ENCODE data around the gene KRT6B.
"Not testable (repeated sequence)": the region's sequence is repeated elsewhere in the genome, so short reads cannot be mapped to it uniquely, and the experiment has no call there.

KRT6B gene

DNA sequence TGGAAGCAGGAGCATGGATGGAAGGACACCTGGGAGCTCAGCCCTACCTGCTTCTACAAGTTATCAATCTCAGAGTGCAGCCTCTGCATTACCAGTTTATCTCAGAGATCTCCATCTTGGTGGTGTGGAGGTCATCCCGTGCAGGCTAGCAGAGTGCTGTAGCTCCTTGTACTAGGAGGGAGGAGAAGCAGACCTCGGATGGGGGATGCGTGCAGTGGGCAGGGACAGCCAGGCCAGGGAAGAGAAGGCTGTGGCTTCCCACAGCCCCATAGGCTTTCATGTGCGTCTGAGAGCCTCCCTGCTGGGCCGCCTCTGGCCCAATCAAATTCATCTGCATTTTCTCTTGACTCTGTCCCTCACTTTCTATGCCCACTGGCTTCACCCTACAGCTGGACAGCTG is 37.0 kb downstream of the KRT6B start:
- in situ Hi-C loops (cut with MboI; ENCODE audit: low sequenced_read_pairs) = no loop called here

DNA sequence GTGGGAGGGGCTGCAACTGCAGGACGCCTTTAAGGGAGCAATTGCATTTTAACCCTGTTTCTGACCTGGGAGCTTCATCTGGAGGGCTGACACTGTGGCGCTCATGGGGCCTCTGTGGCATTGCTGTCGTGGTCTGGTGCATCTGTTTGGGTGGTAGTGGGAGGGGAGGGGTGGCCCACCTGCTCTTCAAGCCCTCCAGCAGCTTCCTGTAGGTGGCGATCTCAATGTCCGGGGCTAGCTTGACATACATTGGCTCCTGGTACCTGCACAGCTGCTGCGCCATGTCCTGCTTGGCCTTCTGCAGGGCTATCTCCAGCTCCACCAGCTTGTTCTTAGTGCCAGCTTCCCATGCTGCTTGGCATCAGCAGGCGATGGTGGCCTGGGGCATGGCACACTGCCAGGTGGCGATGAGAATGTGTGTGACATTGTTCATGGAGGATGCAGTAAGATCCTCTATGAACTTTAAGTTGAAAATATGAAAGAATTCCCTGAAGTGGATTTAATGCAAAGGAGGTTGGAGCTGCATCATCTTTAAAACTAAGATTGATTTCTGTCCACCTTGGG is 38.1 kb downstream of the KRT6B start:
- in situ Hi-C loops (cut with MboI; ENCODE audit: low sequenced_read_pairs) = no loop called here

DNA sequence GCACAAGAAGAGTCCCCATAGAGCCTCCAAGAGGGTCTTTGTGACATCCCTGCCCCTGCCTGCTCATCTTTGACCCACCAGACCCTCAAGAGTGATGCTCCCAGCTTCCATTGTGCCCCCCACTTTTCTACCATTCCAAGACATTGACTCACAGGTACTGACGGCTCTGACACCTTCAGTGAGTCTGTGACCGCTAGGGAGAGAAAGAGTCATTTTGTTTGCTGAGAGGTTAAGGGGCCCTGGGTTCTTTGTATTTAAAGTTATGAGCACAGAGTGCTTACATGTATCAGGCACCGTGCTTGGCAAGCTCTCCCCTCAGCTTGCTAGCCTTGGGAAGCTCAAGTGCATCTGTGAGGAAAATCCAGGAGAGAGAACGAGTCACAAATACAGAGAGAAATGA is 38.7 kb downstream of the KRT6B start:
- in situ Hi-C loops (cut with MboI; ENCODE audit: low sequenced_read_pairs) = no loop called here

DNA sequence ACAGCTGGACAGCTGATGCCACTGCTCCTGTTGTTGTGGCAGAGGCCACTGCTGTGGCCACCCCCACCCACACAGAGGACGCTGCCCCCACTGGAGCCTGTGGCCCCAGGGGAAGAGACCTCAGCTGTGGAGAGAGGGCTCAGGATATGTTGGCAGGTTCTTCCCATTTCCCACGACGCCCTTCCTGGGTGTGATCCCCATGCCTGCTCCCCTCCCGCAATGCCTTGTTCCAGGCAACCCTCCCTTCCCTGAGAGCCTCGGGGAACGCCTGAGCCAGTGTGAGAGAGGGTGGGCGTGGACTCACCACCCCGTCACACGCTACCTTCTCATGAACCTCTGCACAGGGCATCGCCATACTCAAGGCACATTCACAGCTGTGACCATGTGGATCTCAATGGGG is 40.1 kb downstream of the KRT6B start:
- in situ Hi-C loops (cut with MboI; ENCODE audit: low sequenced_read_pairs) = no loop called here

DNA sequence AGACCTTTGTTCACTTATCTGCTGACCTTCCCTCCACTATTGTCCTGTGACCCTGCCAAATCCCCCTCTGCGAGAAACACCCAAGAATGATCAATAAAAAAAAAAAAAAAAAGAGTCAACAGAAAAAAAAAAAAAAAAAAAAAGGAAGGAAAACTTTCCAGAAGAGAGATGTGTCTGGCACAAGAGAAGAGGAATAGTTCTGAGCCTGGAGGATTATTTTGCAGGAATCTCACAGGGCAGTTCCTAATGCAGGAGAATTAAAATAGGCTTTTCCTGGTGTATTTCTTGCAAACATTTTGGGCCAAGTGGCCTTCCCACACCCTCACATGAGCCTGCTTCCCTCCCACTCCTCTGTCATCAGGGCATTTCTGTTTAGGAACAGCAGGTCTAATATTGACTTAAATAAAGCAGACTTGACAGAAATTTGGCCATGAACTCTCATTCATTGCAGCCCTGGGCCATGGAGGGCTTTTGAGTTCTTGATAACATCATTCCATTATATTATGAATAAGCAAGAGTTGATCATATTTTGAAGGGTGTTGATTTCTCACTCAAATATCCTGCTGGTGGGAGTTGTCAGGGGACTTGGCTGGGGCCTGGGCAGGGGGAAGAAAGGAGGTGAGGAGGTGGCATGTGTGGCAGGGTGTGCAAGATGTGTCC is 41.2 kb downstream of the KRT6B start:
- in situ Hi-C loops (cut with MboI; ENCODE audit: low sequenced_read_pairs) = not testable (repeated sequence)

DNA sequence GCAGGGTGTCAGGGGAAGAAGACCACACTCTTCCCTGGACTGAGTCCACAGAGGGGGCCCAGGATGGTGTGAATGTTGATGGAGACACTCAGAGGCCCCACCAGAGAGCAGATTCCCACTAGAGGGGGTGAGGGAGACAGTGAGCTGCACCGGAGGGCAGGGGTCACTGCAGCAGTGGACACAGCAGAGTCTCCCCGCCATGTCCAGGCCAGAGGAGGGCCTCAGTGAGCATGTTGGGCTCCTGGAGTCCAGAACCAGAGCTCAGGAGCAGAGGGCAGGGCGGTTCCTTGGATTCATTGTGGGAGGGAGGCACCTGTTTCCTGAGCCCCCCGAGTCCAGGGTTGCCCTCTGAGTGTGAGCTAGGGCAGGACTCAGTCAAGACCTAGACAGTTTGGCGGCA is 44.0 kb downstream of the KRT6B start:
- in situ Hi-C loops (cut with MboI; ENCODE audit: low sequenced_read_pairs) = no loop called here

DNA sequence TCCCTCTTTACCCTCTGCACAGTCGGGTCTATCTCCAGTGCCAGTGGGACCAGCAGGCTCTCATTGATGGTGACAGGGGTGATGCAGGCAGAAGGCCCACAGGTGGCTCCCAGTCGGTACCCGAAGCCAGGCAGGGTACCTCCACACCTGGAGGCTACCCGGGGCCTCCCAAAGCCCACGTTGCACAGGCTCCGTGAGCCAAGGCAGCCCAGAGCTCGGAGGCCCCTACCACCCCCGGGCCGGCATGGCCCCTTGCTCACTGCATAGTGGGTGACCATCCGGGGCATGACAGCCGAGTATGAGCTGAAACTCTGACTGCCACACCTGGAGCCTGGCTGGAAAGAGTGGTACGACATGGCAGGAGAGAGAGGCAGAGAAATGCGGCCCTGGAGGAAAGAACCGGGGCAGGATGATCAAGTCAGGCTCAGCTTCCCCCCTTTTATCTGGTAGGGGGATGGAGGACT is 46.0 kb downstream of the KRT6B start, which contains the start of gene KRT82:
Gene KRT82, minus strand, starts transcription at position 414 of the 464 bp plus-strand sequence. Its CDS starts 58 bp downstream, at position 356.
- in situ Hi-C loops (cut with MboI; ENCODE audit: low sequenced_read_pairs) = no loop called here

DNA sequence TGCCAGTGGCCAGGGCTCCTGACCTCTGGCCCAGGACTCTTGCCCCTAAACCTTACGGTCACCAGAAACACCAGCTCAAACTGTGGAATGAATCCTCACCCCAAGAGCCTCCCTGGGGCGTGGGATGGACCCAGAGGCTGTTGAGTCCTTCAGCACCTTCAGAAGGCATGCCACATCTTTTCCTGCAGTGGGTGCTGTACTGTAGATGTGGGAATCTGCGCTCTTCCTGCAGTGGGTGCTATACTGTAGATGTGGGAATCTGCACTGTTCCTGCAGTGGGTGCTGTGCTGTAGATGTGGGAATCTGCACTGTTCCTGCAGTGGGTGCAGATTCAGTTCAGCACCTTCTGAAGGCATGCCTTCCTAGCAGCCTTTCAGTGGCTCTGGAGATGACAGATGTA is 47.0 kb downstream of the KRT6B start:
- in situ Hi-C loops (cut with MboI; ENCODE audit: low sequenced_read_pairs) = no loop called here

DNA sequence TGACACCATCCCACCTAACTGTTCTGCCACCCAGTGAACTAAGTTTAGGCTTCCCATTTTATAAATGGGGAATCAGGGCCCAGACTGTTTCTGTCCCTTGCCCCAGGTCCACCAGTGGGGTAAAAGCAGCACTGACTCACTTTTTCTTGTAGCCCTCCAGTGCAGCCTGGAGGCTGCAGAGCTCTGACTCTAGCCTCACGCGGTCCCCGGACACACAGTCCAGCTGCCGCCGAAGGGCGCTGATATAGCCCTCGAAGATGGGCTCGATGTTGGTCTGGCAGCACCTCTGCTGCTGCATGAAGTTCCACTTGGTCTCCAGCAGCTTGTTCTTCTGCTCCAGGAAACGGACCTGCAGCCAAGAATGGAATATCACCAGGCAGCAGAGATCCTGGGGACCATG is 48.4 kb downstream of the KRT6B start:
- in situ Hi-C loops (cut with MboI; ENCODE audit: low sequenced_read_pairs) = no loop called here

DNA sequence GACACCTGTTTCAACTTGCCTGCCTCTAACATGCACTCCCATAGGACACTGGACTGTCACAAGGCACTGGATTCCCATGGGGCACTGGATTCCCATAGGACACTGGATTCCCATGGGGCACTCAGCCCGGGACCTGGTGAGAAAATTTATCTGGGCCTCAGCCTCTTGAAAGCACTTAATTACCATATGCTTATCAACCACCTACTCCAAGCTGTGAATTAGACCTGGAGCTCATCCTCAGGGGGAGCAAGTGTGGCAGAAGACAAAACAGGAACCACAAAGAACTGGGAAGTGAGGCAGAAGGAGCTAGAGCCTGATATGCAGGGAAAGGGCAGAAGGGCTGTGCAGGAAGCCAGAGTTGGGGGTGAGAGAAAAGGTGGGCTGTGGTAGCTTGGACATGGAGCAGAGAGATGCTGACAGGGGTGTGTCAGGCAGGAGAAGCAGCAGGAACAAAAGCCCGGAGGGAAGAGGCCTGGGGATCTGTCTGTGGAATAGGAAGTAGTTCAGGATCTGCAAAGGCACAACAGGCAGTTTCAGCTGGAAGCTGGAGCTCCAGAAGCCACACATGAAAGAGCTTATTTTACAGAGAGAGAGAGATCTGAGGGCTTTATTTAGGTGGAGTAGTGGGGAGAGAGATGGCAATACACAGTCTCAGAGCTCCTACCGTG is 48.9 kb downstream of the KRT6B start:
- in situ Hi-C loops (cut with MboI; ENCODE audit: low sequenced_read_pairs) = no loop called here

DNA sequence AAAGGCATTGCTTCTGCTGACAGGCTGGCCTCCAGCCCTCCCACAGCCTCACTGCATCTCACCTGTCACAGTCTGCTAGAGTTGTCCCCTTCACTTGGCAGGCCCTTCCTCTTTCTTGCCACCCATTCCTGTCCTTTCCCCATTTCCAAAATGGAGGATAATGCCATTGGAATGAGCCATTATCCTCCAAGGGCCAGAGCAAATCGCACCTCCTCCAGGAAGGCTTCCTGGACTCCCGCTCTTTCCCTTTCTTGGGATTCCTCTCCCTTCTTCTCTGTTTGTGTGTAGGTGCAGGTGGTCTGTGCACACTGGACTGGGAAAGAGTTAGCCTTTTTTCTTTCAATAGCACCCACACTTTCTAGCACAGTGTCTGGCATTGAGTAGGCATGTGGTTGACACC is 49.6 kb downstream of the KRT6B start:
- in situ Hi-C loops (cut with MboI; ENCODE audit: low sequenced_read_pairs) = no loop called here

DNA sequence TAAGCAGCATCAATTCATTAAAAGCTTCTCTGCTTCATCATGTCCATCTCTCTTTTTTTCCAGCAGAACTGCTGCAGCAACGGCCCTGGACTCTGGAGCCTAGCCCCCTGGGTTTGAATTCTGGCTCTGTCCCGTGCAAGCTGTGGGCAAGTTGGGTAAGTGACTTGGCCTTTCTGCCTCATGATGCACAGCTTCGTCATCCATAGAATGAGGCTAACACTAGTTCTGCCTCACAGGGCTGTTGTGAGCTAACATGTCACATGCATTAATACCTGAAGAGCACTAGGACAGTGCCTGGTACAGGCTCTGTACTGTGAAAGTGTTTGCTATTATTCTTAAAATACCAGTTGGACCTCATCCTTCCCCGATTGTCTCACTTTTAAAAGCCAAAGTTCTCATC is 50.0 kb downstream of the KRT6B start:
- in situ Hi-C loops (cut with MboI; ENCODE audit: low sequenced_read_pairs) = no loop called here

DNA sequence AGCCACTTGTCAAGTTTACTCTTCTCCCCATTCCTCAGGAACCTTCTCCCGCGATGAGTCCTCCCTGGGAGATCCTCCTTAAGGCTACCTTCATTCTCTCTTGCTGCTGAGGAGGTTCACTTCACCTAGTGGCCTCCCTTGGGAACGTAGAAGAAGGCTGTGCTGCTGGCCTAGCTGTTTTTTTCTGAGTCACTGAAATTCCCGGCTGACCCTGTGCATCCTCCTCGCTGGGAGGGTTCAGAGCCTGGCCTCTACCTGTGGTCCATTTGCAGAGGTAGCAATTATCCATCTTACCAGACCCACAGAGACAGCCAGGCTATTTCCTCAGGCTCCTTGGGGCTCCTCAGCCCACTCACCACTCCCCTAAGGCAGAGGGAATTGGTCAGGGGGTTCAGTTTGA is 50.4 kb downstream of the KRT6B start:
- in situ Hi-C loops (cut with MboI; ENCODE audit: low sequenced_read_pairs) = no loop called here

DNA sequence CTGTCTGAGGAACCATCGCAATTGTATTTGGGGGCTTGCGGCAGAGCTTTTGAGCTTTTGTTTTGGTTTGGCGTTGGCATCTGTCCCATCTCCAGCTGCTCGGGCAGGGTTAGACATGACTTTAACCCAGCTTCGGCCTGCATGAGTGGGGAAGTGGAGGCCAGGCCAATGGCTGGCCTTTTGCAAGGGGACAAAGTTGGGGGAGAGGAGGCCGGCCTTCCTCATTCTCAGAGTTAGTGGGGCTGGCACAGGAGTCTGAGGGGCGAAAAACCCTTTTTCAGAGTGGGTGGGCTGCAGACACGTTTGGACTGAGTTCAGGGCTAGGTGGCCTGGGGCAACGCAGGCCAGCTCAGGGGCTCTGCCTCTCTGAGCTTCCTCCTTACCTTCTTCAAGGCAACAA is 51.0 kb downstream of the KRT6B start:
- in situ Hi-C loops (cut with MboI; ENCODE audit: low sequenced_read_pairs) = no loop called here

DNA sequence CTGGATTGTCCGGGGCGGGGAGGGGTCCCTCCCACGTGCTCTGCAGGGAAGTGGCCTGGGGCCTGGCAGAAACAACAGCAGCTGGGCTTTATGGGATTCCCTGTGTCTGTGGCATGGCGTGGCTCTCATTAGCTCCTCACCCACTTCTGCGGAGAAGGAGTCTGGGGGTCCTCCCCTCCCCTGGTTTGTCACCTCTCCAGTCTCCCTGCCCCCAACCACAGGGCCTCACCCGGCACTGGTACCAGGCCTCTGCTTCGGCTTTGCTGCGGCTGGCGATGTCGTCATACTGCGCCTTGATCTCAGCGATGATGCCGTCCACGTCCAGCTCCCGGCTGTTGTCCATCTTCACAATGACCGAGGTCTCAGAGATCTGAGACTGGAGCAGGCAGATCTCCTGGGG is 52.2 kb downstream of the KRT6B start:
- in situ Hi-C loops (cut with MboI; ENCODE audit: low sequenced_read_pairs) = loop anchor here (25.0 kb wide), 2 partner anchors 463 to 588 kb away; no protein-coding TSS in a partner anchor

DNA sequence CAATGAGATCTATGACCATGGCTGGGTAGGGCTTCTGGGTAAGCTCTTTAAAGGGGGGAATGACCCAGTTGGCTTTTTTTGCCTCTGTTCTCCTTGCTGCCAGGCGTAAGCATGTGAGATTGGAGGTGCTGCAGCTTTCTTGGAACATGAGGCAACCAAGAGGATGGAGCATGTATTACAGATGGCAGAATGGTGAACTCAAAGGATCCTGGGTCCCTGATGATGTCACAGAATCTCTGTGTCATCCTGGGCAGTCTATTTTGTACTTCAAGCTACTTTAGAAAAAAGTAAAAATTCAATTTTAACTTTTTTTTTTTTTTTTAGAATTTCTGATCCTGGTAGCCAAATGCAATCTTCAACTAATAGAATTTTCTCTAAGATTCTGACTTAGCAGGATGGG is 53.8 kb downstream of the KRT6B start:
- in situ Hi-C loops (cut with MboI; ENCODE audit: low sequenced_read_pairs) = loop anchor here (25.0 kb wide), 2 partner anchors 464 to 589 kb away; no protein-coding TSS in a partner anchor

DNA sequence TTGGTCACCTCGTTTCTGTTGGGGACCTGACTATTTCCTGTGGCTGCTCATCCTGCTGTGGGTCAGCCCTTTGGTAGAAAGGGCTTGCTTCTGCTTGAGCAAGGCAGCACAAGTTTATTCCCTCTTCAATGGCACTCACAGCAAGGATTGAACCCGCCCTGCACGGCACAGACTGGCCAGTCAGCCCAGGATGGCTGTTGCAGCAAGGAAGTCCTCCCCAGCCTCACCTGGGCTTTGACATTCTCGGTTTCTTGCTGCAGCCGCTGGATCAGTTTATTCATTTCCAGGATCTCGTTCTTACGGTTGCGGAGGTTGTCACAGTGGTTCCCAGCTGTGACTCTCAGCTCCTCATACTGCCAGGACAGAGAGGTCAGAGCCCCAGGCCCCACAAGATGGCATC is 55.3 kb downstream of the KRT6B start:
- in situ Hi-C loops (cut with MboI; ENCODE audit: low sequenced_read_pairs) = loop anchor here (25.0 kb wide), 2 partner anchors 466 to 591 kb away; no protein-coding TSS in a partner anchor

Data from HL-60/S4 (cell line).